Upper lobe of right lung (tissue), 1 donor: ENCODE results near the gene MTMR6. TPM values are rescaled to one million over a fixed set of nuclear protein-coding genes. Genes with fewer than 3 reads are reported as not detected.

Source experiments
- ATAC-seq: fragments of 200-7000 bp; cut with Tn5 transposase; one replicate; pipeline ENCODE4 v1.9.1; 2020; ENCODE audit warnings: mild to moderate bottlenecking, moderate library complexity
- DNase-seq: peaks from one replicate; pipeline ENCODE4 v3.0.0-alpha.2; 2020
- H3K27ac ChIP-seq: fragments of 200-600 bp; one replicate; pipeline ENCODE4 v1.8.0; 2022
- H3K27me3 ChIP-seq: fragments of 200-600 bp; one replicate; pipeline ENCODE4 v1.8.0; 2022; ENCODE audit warnings: mild to moderate bottlenecking
- H3K36me3 ChIP-seq: fragments of 200-600 bp; one replicate; pipeline ENCODE4 v1.8.0; 2022
- H3K4me1 ChIP-seq: fragments of 200-600 bp; one replicate; pipeline ENCODE4 v1.8.0; 2022
- H3K4me3 ChIP-seq: fragments of 200-600 bp; one replicate; pipeline ENCODE4 v1.8.0; 2022; ENCODE audit warnings: mild to moderate bottlenecking
- H3K9me3 ChIP-seq: fragments of 200-600 bp; one replicate; pipeline ENCODE4 v1.8.0; 2022
- intact Hi-C: fragments of 100-400 bp; cut with DNase I; formaldehyde crosslinking; loops from one replicate; pipeline ENCODE4 v1.11.0; 2022
- total RNA-seq: library from RNA; stranded (reverse); fragmentation: NEBNext Ultra II Directional; extraction: Animal tissue kit (Norgen Biotek cat#: 25700); gene quantifications from one replicate; pipeline ENCODE4 v1.2.1, GENCODE V29; 2021
- TF ChIP-seq, protein P1 (sequence below): fragments of 200-600 bp; IDR thresholded peaks from one replicate; pipeline ENCODE4 v1.8.0; 2022; ENCODE audit warnings: antibody characterized with exemption
- donor health status: DM: no; HTN: yes; CAD: no; lungs with severe emphysema.

The MTMR6 gene
- total RNA-seq, 1 donor from 2014 or later: 20.1 TPM

DNA sequence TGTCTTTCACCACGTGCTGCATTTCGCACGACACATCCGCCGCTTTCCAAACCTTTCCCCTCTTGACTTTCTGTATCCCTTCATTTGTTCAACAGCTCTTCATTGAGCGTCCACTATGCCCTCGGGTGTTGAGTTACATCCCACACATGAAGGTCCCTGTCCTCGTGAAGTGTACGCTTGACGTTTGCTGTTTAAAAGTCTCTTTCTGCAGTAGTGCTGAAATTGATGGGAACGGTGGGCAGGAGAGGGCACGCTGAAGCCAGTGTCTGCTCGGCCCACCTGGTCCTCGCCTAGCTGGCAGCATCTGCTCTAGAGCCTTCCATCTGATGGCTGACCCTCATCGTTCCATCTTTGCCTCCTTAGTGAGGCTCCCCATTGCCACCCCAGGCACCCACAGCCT, 59.6 kb downstream of the MTMR6 start:
- DNase-seq (no peak), ATAC-seq (no peak)
- Histone ChIP-seq H3K27me3 (no peaks in the 10 kb centered on the region), H3K27ac (no peak overlapping the region), H3K36me3 (no peaks in the 10 kb centered on the region), H3K4me3 (no peak overlapping the region), H3K4me1 (no peaks in the 10 kb centered on the region), H3K9me3 (no peaks in the 10 kb centered on the region)
- intact Hi-C loops: no loop called here
- TF ChIP-seq, protein P1, sequence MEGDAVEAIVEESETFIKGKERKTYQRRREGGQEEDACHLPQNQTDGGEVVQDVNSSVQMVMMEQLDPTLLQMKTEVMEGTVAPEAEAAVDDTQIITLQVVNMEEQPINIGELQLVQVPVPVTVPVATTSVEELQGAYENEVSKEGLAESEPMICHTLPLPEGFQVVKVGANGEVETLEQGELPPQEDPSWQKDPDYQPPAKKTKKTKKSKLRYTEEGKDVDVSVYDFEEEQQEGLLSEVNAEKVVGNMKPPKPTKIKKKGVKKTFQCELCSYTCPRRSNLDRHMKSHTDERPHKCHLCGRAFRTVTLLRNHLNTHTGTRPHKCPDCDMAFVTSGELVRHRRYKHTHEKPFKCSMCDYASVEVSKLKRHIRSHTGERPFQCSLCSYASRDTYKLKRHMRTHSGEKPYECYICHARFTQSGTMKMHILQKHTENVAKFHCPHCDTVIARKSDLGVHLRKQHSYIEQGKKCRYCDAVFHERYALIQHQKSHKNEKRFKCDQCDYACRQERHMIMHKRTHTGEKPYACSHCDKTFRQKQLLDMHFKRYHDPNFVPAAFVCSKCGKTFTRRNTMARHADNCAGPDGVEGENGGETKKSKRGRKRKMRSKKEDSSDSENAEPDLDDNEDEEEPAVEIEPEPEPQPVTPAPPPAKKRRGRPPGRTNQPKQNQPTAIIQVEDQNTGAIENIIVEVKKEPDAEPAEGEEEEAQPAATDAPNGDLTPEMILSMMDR: no peak

GRCh38 chr13:25225970-25226369, 61.3 kb downstream of the MTMR6 start:
- DNase-seq: no peak
- no peak overlapping the region for H3K27ac ChIP-seq
- H3K36me3 ChIP-seq: no peaks in the 10 kb centered on the region
- TF ChIP-seq, protein P1: no peak
- ATAC-seq: no peak
- intact Hi-C loops: no loop called here
- no peak overlapping the region for H3K4me3 ChIP-seq
- no peaks in the 10 kb centered on the region for H3K27me3 ChIP-seq
- H3K4me1 ChIP-seq: no peaks in the 10 kb centered on the region
- no peaks in the 10 kb centered on the region for H3K9me3 ChIP-seq

GRCh38 chr13:25224151-25224550, 63.1 kb downstream of the MTMR6 start:
- Histone ChIP-seq H3K9me3 (no peaks in the 10 kb centered on the region), H3K4me3 (no peak overlapping the region), H3K4me1 (no peaks in the 10 kb centered on the region), H3K27ac (no peak overlapping the region), H3K27me3 (no peaks in the 10 kb centered on the region), H3K36me3 (no peaks in the 10 kb centered on the region)
- no peak for ATAC-seq
- no peak for DNase-seq
- intact Hi-C loops: no loop called here
- TF ChIP-seq, protein P1: no peak

GRCh38 chr13:25222740-25223139, 64.5 kb downstream of the MTMR6 start:
- TF ChIP-seq, protein P1: no peak
- H3K36me3 ChIP-seq: no peaks in the 10 kb centered on the region
- no peaks in the 10 kb centered on the region for H3K9me3 ChIP-seq
- intact Hi-C loops: no loop called here
- DNase-seq (no peak), ATAC-seq (no peak)
- H3K27me3 ChIP-seq: no peaks in the 10 kb centered on the region
- H3K4me3 ChIP-seq: no peak overlapping the region
- no peaks in the 10 kb centered on the region for H3K4me1 ChIP-seq
- no peak overlapping the region for H3K27ac ChIP-seq

GRCh38 chr13:25218019-25218418, 69.3 kb downstream of the MTMR6 start:
- Histone ChIP-seq H3K27me3 (no peaks in the 10 kb centered on the region), H3K36me3 (no peaks in the 10 kb centered on the region), H3K4me1 (no peaks in the 10 kb centered on the region), H3K4me3 (no peak overlapping the region), H3K27ac (no peak overlapping the region), H3K9me3 (no peaks in the 10 kb centered on the region)
- no peak for DNase-seq
- ATAC-seq: peak; percentile 63
- intact Hi-C loops: no loop called here
- TF ChIP-seq, protein P1: no peak
